ENCODE data around the gene COG5.

DNA sequence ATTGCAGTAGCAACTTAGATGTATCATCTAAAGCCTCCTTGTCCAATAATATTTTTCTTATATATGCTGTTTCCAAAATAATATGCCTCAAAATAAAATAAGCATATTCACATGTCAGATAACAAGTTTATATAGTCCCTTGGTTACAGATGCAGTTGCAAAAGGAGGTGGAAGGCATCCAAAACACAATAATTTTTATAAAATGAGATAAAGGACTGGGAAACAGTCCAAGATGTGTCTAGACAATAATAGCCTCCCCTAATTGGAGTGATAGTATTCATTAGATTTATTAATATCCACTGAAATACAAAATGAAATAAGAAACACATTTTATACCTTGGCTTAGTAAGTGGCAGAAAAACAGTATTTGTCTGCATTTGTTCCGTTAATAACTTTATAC lies 46.6 kb upstream of the COG5 start:
- TF ChIP-seq, protein P1, sequence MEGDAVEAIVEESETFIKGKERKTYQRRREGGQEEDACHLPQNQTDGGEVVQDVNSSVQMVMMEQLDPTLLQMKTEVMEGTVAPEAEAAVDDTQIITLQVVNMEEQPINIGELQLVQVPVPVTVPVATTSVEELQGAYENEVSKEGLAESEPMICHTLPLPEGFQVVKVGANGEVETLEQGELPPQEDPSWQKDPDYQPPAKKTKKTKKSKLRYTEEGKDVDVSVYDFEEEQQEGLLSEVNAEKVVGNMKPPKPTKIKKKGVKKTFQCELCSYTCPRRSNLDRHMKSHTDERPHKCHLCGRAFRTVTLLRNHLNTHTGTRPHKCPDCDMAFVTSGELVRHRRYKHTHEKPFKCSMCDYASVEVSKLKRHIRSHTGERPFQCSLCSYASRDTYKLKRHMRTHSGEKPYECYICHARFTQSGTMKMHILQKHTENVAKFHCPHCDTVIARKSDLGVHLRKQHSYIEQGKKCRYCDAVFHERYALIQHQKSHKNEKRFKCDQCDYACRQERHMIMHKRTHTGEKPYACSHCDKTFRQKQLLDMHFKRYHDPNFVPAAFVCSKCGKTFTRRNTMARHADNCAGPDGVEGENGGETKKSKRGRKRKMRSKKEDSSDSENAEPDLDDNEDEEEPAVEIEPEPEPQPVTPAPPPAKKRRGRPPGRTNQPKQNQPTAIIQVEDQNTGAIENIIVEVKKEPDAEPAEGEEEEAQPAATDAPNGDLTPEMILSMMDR (IDR thresholded peaks at IDR 0.05): no peak
- TF ChIP-seq POLR2A (IDR thresholded peaks at IDR 0.05): no peak

Measured in right lobe of liver (tissue), 4 donors.